ENCODE measurements around the gene FADS3. TPM values are rescaled to one million over a fixed set of nuclear protein-coding genes. Genes with fewer than 3 reads are reported as not detected.

FADS3 gene
- total RNA-seq, 1 donor from 2014 or later = 68.5 TPM

DNA sequence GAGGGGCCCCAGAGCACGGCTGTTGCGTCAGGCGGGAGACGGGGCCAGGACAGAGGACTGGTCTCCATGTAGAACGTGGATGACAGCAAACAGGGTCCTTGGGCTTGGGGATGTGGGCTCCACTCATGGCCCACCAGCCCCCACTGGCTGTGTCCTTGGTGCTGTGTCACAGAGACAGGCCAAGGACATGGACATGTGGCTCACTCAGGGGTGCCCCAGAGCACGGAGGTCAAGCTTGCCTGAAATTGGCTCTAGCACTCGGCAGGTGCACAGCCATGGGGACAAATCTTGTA, 48.9 kb downstream of the FADS3 start:
- ATAC-seq = no peak
- H3K27me3 ChIP-seq = no peaks in the 10 kb centered on the region
- intact Hi-C loops (cut with DNase I) = no loop called here
- no peak overlapping the region for H3K27ac ChIP-seq
- no peak for DNase-seq
- H3K36me3 ChIP-seq = peaks cover 33% of the 10 kb centered on the region
- no peaks in the 10 kb centered on the region for H3K4me1 ChIP-seq
- TF ChIP-seq, protein P1, sequence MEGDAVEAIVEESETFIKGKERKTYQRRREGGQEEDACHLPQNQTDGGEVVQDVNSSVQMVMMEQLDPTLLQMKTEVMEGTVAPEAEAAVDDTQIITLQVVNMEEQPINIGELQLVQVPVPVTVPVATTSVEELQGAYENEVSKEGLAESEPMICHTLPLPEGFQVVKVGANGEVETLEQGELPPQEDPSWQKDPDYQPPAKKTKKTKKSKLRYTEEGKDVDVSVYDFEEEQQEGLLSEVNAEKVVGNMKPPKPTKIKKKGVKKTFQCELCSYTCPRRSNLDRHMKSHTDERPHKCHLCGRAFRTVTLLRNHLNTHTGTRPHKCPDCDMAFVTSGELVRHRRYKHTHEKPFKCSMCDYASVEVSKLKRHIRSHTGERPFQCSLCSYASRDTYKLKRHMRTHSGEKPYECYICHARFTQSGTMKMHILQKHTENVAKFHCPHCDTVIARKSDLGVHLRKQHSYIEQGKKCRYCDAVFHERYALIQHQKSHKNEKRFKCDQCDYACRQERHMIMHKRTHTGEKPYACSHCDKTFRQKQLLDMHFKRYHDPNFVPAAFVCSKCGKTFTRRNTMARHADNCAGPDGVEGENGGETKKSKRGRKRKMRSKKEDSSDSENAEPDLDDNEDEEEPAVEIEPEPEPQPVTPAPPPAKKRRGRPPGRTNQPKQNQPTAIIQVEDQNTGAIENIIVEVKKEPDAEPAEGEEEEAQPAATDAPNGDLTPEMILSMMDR (IDR thresholded peaks at IDR 0.05) = no peak
- no peak overlapping the region for H3K4me3 ChIP-seq
- H3K9me3 ChIP-seq = no peaks in the 10 kb centered on the region

DNA sequence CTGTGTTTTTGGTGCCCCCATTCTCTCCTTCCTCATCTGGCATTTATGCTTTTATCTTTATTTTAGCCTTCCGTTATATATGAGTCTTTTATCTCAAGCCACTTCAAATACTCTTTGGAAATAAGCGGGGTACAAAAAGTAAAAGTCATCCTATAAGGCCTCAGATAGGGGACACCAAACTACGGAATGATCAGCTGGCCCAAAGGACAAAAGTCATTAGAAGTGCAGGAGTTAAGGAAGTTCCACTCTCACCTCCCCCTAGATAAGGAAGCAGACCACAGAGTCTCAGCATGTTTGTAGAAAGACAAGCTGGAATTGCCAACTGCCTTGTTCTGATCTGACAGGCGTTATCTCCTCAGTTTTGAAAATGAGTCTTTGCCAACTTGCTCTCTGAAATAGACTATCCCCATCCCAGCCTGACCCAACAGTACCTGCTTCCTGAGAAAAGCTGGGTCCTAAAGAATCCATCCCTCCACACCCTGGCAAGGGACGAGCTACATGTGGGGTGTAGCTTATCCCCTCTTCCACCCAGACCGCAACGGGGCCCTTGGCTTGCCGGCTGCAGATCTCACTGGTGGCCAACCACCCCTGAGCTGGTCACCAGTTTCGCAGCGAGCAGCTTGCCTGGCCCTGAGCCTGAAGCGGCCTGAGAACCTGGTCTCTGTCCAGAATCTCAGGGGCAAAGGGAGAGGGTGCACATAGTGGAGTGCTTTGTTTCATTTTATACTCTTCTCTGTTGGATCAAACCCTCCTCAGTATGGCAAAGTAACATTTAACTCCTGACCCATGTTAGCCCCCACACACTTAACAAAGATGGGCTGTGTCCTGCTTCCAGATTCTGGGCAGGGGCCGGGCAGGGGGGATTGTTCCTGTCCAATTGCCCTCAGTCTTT, 49.5 kb downstream of the FADS3 start:
- Histone ChIP-seq H3K36me3 (peaks cover 30% of the 10 kb centered on the region), H3K9me3 (no peaks in the 10 kb centered on the region), H3K4me1 (no peaks in the 10 kb centered on the region), H3K27ac (no peak overlapping the region), H3K4me3 (no peak overlapping the region), H3K27me3 (no peaks in the 10 kb centered on the region)
- ATAC-seq (no peak), DNase-seq (no peak)
- intact Hi-C loops (cut with DNase I) = no loop called here
- TF ChIP-seq, protein P1 (IDR thresholded peaks at IDR 0.05) = no peak

DNA sequence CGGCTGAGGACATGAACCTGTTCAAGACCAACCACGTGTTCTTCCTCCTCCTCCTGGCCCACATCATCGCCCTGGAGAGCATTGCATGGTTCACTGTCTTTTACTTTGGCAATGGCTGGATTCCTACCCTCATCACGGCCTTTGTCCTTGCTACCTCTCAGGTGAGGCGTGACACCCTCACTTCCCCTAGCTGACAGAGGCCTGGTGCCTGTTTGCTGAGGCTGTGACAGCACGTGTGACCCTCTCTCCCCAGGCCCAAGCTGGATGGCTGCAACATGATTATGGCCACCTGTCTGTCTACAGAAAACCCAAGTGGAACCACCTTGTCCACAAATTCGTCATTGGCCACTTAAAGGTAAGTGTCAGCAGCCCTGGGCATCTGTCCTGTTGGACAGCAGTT, 51.0 kb downstream of the FADS3 start:
- H3K4me1 ChIP-seq = no peaks in the 10 kb centered on the region

DNA sequence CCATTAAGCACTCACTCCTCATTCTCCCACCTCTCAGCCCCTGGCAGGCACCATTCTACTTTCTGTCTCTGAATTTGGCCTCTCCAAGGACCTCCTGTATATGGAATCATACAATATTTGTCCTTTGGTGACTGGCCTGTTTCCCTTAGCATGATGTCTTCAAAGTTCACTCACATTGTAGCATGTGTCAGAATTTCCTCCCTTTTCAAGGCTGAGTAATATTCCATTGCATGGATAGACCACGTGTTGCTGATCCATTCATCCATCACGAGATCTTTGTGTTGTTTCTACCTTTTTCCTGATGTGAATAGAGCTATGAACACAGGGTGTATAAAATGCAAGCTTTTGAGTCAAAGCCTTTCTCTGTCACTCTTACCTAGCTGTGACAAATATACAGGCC, 51.6 kb downstream of the FADS3 start:
- Histone ChIP-seq H3K36me3 (peaks cover 30% of the 10 kb centered on the region), H3K4me3 (no peak overlapping the region), H3K4me1 (peaks cover 2% of the 10 kb centered on the region), H3K27ac (no peak overlapping the region), H3K27me3 (no peaks in the 10 kb centered on the region), H3K9me3 (no peaks in the 10 kb centered on the region)
- TF ChIP-seq, protein P1 (IDR thresholded peaks at IDR 0.05) = no peak
- DNase-seq (no peak), ATAC-seq (no peak)
- intact Hi-C loops (cut with DNase I) = no loop called here

More for the DNA sequence above, 51.0 kb downstream of the FADS3 start:
- Histone ChIP-seq H3K4me3 (no peak overlapping the region), H3K27ac (no peak overlapping the region), H3K9me3 (no peaks in the 10 kb centered on the region), H3K27me3 (no peaks in the 10 kb centered on the region), H3K36me3 (peaks cover 30% of the 10 kb centered on the region)
- TF ChIP-seq, protein P1 (IDR thresholded peaks at IDR 0.05) = no peak
- no peak for ATAC-seq
- intact Hi-C loops (cut with DNase I) = no loop called here
- no peak for DNase-seq

DNA sequence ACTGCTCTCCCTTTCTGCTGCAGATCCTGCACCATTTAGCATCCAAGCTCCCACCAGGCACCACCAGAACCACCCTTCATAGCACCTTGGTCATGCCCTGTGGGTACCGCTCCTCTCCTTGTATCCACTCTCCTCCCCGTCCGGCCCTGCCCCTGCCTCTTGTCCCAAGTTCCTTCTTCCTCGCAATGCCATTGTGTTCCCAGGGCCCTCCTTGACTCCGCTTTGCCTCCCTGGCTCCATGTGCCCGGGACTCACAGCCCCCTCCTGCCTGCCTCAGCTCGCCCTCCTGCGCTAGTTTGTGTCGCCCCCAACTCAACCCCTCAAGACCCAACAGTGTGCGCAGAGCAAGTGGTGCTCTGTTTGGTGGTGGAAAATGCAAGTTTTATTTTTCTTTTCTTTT, 52.4 kb downstream of the FADS3 start:
- no peaks in the 10 kb centered on the region for H3K27me3 ChIP-seq
- H3K27ac ChIP-seq = no peak overlapping the region
- peaks cover 23% of the 10 kb centered on the region for H3K36me3 ChIP-seq
- ATAC-seq = no peak
- DNase-seq = no peak
- H3K9me3 ChIP-seq = no peaks in the 10 kb centered on the region
- no peak overlapping the region for H3K4me3 ChIP-seq
- TF ChIP-seq, protein P1 (IDR thresholded peaks at IDR 0.05) = no peak
- peaks cover 9% of the 10 kb centered on the region for H3K4me1 ChIP-seq
- intact Hi-C loops (cut with DNase I) = no loop called here

Data from upper lobe of right lung (tissue), 1 donor.